Retinal pigment epithelial cell (primary cell): Measurements from ENCODE around the gene PDGFC.

Source experiments
- DNase-seq: peaks from one replicate; pipeline ENCODE4 v3.0.0-alpha.2; 2010; ENCODE audit warnings: low read depth
- H3K4me3 ChIP-seq: 2 replicates; pipeline ENCODE4 v1.5.1; 2011; ENCODE audit warnings: mild to moderate bottlenecking, low read length, control low read depth, moderate library complexity
- TF ChIP-seq, protein P1 (sequence below): conservative IDR thresholded peaks from 2 replicates; pipeline ENCODE4 v1.5.1; 2011; ENCODE audit warnings: low read depth, low read length, control low read depth, inconsistent platforms

The PDGFC gene

GRCh38 chr4:156974264-156974663 lies 2.7 kb upstream of the PDGFC start:
- TF ChIP-seq, protein P1, sequence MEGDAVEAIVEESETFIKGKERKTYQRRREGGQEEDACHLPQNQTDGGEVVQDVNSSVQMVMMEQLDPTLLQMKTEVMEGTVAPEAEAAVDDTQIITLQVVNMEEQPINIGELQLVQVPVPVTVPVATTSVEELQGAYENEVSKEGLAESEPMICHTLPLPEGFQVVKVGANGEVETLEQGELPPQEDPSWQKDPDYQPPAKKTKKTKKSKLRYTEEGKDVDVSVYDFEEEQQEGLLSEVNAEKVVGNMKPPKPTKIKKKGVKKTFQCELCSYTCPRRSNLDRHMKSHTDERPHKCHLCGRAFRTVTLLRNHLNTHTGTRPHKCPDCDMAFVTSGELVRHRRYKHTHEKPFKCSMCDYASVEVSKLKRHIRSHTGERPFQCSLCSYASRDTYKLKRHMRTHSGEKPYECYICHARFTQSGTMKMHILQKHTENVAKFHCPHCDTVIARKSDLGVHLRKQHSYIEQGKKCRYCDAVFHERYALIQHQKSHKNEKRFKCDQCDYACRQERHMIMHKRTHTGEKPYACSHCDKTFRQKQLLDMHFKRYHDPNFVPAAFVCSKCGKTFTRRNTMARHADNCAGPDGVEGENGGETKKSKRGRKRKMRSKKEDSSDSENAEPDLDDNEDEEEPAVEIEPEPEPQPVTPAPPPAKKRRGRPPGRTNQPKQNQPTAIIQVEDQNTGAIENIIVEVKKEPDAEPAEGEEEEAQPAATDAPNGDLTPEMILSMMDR, result no peak
- no peak overlapping the region for H3K4me3 ChIP-seq
- DNase-seq, result no peak

GRCh38 chr4:156972379-156973015 lies 898 bp upstream of the PDGFC start:
- no peak for DNase-seq

GRCh38 chr4:156971165-156971675 lies 379 bp downstream of the PDGFC start:
- DNase-seq, result no peak
- TF ChIP-seq, protein P1, result no peak
- H3K4me3 ChIP-seq, result peak overlapping the region; percentile 99

More at GRCh38 chr4:156972379-156973015, 898 bp upstream of the PDGFC start:
- H3K4me3 ChIP-seq, result peak overlapping the region; percentile 99
- TF ChIP-seq, protein P1, result no peak

DNA sequence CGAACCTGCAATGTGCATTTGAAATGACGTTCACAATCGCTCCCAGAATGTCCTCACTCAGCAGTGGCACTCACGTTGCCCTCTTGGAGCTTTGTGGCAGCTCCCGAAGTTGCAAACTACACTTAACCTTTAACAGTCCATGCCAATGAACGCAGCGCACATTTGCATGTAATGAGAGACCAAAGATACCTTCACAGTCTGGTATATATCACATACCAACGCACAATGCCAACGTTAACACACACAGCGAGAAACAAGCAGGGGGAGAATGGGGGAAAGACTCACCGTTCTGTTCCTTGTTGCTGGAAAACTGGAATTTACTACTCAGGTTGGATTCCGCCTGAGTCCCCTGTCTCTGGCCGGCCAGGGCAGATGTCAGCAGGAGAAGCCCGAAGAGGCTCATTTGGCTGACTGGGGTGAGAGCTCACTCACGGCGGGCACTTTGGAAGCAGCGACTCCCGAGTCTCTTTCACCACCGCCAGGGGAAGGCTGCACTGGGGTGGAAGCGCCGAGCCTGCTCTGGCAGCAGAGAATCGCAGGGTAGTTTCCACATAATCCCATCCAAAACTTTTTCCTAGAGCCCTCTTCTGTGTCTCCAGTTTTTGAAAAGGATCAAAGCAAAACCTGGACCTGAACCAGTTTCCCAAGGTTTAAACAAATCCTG lies 966 bp downstream of the PDGFC start:
- TF ChIP-seq, protein P1, result peak; percentile 58
- no peak for DNase-seq
- H3K4me3 ChIP-seq, result peak overlapping the region; percentile 99

DNA sequence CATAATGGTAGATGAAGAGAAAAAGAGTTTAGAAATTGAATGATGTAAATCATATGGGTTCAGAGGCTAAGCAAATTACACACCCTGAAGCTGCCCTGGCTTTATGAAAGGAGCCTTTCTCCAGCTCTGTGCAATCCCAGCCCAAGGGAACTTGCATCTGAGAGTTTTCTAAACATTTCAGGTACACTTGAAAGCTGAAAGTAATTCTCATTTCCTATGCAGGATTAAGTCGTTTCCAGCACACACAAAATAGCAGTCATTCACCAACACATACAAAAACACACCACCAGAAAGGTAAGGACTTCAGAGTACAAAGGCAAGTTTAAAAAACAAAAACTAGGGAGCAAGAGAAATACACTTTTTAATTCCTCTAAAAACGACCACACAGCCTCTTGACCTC lies 1.7 kb downstream of the PDGFC start:
- TF ChIP-seq, protein P1, result no peak
- H3K4me3 ChIP-seq, result peak overlapping the region; percentile 99
- DNase-seq, result no peak

DNA sequence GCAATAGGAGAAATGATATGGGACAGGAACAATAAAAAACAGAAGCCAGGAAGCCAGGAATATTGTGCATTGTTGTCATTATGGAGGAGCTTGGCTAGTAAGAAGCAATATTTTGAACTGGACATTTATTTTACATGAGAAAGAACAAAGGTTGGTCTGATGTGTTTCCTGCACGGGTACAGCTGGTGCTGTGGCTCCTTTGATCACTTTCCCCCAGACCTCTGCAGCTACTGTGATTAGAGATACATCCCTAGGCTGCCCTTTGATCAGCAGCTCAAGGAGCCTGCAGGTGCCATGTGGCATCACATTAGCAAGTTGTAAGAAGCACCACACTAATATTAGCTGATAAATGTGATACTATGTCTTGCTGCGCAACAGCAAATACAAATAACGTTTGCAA lies 2.5 kb downstream of the PDGFC start:
- TF ChIP-seq, protein P1, result no peak
- no peak for DNase-seq
- H3K4me3 ChIP-seq, result peak overlapping the region; percentile 99
